Measurements from ENCODE around the gene OR1F1.
"Not testable (repeated sequence)": the region's sequence is repeated elsewhere in the genome, so short reads cannot be mapped to it uniquely, and the experiment has no call there.

Gene OR1F1

GRCh38 chr16:3187798-3188674 lies at the start of gene OR1F1:
TSS of gene OR1F1 (plus strand) at chr16:3188204.
- no peak for DNase-seq

GRCh38 chr16:3138342-3138741 lies 49.7 kb upstream of the OR1F1 start:
- no peak for DNase-seq

DNA sequence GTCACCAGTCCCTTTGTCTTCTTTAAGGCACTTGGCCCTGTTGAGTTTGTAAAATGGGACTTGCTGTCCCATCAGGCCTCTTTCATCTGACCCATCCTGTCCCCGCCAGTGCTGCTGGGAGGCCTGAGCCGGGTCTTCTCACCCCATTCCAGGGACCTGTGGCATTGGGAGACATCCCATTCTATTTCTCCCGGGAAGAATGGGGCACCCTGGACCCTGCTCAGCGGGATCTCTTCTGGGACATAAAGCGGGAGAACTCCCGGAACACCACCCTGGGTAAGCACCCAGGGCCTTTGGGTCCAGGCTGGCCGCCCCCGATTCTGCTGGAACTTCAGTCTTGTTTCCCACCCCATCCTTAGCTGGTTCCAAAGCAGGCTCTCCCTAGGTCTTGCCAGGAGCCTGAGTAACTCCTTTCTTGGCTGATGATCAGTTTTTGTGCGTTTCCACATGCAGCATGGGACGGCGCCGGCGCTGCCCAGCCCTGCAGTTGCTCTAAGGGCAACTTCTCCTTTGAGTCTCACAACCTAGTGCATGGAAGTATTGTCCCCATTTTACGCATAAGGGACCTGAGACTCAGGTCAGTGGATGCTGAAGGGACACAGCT lies 49.1 kb upstream of the OR1F1 start:
- no peak for DNase-seq

DNA sequence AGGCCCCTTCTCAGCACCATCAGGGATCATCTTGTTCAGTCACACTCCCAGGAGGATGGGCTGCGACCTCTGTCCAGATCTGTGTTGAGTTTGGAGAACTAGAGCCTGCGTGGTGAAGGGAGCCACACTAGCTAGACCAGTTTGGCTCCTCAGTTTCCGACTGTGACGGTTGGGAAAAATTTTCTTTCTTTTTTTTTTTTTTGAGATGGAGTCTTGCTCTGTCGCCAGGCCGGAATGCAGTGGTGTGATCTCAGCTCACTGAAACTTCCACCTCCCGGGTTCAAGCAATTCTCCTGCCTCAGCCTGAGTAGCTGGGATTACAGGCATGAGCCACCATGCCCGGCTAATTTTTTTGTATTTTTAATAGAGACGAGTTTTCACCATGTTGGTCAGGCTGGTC lies 48.4 kb upstream of the OR1F1 start:
- not testable (repeated sequence) for DNase-seq

DNA sequence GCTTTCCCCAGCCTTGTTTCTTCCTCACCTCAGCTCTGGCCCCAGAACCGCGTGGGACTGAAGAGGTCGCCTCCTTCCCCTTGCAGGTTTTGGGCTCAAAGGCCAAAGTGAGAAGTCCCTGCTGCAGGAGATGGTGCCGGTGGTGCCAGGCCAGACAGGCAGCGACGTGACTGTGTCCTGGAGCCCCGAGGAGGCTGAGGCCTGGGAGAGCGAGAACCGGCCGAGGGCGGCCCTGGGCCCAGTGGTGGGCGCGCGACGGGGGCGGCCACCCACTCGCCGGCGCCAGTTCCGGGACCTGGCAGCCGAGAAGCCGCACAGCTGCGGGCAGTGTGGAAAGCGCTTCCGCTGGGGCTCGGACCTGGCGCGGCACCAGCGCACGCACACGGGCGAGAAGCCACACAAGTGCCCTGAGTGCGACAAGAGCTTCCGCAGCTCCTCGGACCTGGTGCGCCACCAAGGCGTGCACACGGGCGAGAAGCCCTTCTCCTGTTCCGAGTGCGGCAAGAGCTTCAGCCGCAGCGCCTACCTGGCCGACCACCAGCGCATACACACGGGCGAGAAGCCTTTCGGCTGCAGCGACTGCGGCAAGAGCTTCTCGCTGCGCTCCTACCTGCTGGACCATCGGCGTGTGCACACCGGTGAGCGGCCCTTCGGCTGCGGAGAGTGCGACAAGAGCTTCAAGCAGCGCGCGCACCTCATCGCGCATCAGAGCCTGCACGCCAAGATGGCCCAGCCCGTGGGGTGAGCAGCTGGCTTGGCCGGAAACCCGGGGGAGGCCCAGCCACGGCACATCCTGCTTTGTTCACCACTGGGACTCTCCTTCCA lies 47.2 kb upstream of the OR1F1 start:
- no peak for DNase-seq

DNA sequence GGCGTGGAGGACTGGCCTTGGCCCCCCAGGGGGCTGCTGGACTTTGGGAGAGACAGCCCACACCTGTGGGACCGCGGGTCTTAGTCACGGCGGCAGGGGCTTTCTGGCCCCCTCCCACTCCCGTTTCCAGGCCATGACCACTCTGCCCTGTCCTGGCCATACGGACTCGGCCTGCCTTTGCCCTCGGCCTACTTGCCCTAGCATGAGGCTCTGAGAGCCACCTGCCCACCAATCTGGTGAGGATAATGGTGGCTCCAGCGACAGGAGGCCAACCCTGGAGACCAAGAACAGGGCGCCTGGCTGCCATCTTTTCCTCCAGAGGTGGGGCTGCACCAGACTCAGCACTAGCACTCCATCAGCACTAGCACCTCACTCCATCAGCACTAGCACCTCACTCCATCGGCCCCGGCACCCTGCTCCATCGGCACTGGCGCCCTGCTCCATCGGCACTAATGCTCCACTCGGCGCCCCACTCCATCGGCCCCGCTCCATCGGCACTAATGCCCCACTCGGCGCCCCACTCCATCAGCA lies 46.2 kb upstream of the OR1F1 start:
- no peak for DNase-seq

DNA sequence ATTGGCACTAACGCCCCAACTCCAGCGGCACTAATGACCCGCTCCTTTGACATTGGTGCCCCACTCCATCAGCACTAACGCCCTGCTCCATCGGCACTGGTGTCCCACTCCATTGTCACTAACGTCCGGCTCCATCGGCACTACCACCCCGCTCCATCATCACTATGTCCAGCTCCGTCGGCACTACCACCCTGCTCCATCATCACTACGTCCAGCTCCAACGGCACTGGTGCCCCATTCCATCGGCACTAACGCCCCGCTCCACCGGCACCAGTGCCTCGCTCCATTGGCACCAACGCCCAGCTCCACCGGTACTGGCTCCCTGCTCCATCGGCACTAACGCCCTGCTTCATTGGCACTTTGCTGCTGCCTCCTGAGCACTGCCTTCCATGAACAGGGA lies 45.7 kb upstream of the OR1F1 start:
- DNase-seq = no peak

- DNase-seq = no peak
Measured at GRCh38 chr16:3142770-3143169, 45.2 kb upstream of the OR1F1 start.

GRCh38 chr16:3143189-3143588 lies 44.8 kb upstream of the OR1F1 start:
- no peak for DNase-seq

- no peak for DNase-seq
Measured at GRCh38 chr16:3143598-3144320, 44.2 kb upstream of the OR1F1 start.

GRCh38 chr16:3144321-3144983 lies 43.6 kb upstream of the OR1F1 start:
- no peak for DNase-seq

GRCh38 chr16:3145151-3145550 lies 42.9 kb upstream of the OR1F1 start:
- no peak for DNase-seq

DNA sequence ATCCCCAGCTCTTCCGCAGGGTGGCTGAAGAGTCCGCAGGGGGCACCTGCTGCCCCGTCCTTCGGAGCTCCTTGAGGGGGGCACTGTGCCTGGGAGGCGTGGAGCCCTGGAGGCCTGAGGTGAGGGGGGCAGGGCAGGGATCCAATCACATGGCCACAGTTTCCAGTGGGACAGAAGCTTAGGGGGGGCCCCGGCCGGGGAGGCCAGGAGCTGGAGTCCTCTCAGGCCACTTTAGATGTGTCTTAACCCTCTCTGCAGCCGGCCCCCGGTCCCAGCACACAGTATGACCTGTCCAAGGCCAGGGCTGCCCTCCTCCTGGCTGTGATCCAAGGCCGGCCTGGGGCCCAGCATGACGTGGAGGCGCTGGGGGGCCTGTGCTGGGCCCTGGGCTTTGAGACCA lies 42.3 kb upstream of the OR1F1 start:
- DNase-seq = no peak

- no peak for DNase-seq
Measured at GRCh38 chr16:3147046-3147756, 40.8 kb upstream of the OR1F1 start.

DNA sequence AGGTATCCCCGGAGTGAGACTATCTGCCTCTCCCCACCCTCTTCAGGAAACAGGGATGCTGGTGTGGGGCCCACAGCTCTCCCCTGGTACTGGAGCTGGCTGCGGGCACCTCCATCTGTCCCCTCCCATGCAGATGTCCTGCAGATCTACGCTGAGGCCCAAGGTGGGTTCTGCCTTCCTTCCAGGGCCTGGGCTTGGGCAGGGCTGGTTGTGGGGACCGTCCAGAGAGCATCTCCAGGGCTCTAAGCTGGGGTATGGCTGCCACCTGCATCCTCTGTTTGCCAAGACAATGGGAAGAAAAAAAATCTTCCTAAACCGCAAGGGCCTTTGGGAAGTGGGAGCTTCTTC lies 40.3 kb upstream of the OR1F1 start:
- no peak for DNase-seq

DNA sequence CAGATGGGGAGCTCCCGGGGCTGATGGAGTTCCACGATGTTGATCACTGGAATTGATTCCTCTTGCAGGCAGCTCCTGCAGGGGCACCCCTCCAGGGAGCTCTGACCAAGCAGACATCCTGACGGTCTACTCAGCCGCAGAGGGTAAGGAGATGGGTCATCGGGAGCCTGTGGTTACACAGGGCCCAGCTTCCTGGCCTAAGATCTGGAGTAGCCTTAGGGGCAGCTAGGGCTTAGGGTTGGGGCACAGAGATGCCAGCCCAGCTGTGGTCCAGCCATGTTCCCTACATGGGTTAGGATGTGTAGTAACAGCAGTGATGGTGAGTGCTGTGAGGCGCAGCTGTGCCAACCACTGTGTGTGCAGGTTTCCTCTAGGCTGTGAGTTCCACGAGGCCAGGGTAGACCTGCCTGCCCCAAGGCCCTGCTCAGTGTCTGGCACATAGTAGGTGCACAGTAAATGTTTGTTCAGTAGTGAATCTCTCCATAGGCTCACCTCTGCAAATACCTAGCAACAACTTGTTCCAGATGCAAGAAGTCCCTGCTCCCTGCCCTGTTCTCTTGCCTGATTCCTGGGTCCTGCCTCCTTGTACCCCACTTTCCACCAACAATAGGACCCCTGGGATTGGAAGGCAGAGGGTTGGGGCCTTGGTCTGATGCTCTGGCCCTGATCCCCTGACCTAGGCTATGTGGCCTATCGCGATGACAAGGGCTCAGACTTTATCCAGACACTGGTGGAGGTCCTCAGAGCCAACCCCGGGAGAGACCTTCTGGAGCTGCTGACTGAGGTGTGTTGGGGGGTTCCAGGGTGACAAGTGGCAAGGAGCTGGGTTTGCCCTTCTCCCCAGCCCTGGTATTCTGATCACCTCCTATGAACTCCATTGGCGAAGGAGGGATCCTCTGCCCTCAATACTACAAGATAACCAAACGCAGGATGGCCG lies 39.5 kb upstream of the OR1F1 start:
- DNase-seq = no peak

DNA sequence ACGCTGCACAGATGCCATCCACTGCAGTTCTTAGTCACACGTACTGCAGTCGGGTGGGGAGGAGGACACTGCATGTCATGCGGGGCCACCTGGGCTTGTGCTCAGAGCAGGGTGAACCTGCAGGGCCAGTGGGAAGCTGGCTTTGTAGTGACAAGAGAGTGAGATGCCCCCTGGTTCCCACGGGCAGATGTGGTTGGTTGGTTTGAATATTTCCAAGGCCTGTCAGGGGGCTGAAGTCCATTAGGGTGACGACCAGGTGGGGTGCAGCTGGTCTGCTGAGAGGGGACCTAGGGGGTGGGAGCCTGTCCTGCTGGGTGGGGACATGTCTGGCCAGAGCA lies 38.8 kb upstream of the OR1F1 start:
- no peak for DNase-seq

GRCh38 chr16:3149630-3150345 lies 38.2 kb upstream of the OR1F1 start:
- no peak for DNase-seq

- peak; percentile 61 for DNase-seq
Measured at GRCh38 chr16:3150346-3151218, 37.4 kb upstream of the OR1F1 start.

Data from NCI-H510A (cell line).